OCI-LY7 (cell line): ENCODE measurements around the gene CDH15. TPM values are rescaled to one million over a fixed set of nuclear protein-coding genes. Genes with fewer than 3 reads are reported as not detected.

Experiments used
- BruUV-seq: library from RNA; stranded (reverse); fragments of 400-500 nt; replicated peaks from 2 replicates; lab custom pipeline; 2021; lab: Mats Ljungman, UMichigan
- CTCF ChIA-PET: fragments of 300-600 bp; sonication (Branson Sonifier 250); formaldehyde crosslinking; loops from one replicate; lab custom pipeline; 2022; ENCODE audit warnings: antibody characterized with exemption; ENCODE audit not compliant: unreplicated experiment; lab: Charles Lee
- POLR2A ChIA-PET: fragments of 300-600 bp; sonication (Branson Sonifier 250); formaldehyde crosslinking; loops from one replicate; lab custom pipeline; 2022; ENCODE audit warnings: antibody characterized with exemption; lab: Charles Lee
- DNase-seq: peaks from one replicate; pipeline ENCODE4 v3.0.0-alpha.2; 2015; ENCODE audit warnings: low spot score
- H2AFZ ChIP-seq: fragments of 200-600 bp; sonication (generic), shearing (Covaris generic); 2 replicates; pipeline ENCODE4 v1.6.1; 2014; ENCODE audit warnings: mild to moderate bottlenecking, antibody characterized with exemption, low read length, moderate library complexity
- H3K27ac ChIP-seq: fragments of 200-600 bp; sonication (generic); 2 replicates; pipeline ENCODE4 v1.5.1; 2014; ENCODE audit warnings: mixed run types, low read depth, mild to moderate bottlenecking, moderate library complexity, low read length, inconsistent platforms; ENCODE audit not compliant: poor library complexity, severe bottlenecking
- H3K36me3 ChIP-seq: fragments of 200-600 bp; sonication (generic); 2 replicates; pipeline ENCODE4 v1.6.1; 2014; ENCODE audit warnings: mild to moderate bottlenecking, antibody characterized with exemption, low read length, moderate library complexity, mixed read lengths; ENCODE audit not compliant: insufficient read depth
- H3K4me1 ChIP-seq: fragments of 200-600 bp; sonication (generic); 2 replicates; pipeline ENCODE4 v1.5.1; 2014; ENCODE audit warnings: mild to moderate bottlenecking, low read length; ENCODE audit not compliant: insufficient read depth, poor library complexity, severe bottlenecking
- H3K4me2 ChIP-seq: fragments of 200-600 bp; sonication (generic); 2 replicates; pipeline ENCODE4 v1.6.1; 2014; ENCODE audit warnings: mild to moderate bottlenecking, low read length
- H3K4me3 ChIP-seq: fragments of 200-600 bp; sonication (generic); 2 replicates; pipeline ENCODE4 v1.5.1; 2014; ENCODE audit warnings: mild to moderate bottlenecking, low read depth, low read length; ENCODE audit not compliant: poor library complexity, severe bottlenecking
- H3K79me2 ChIP-seq: fragments of 200-600 bp; sonication (generic); 2 replicates; pipeline ENCODE4 v1.6.1; 2016; ENCODE audit warnings: low read depth, mild to moderate bottlenecking, low read length, moderate library complexity, mixed read lengths; ENCODE audit not compliant: insufficient read depth
- H3K9me2 ChIP-seq: fragments of 200-600 bp; sonication (generic); 2 replicates; pipeline ENCODE4 v1.6.1; 2016; ENCODE audit warnings: mild to moderate bottlenecking, low read length, mixed read lengths; ENCODE audit not compliant: insufficient read depth
- H3K9me3 ChIP-seq: fragments of 200-600 bp; sonication (generic); 2 replicates; pipeline ENCODE4 v1.6.1; 2014; ENCODE audit warnings: mild to moderate bottlenecking, mixed run types, low read length, mixed read lengths
- H4K20me1 ChIP-seq: fragments of 200-600 bp; sonication (generic); 2 replicates; pipeline ENCODE4 v1.6.1; 2014; ENCODE audit warnings: mild to moderate bottlenecking, antibody characterized with exemption, low read length, moderate library complexity, mixed read lengths; ENCODE audit not compliant: insufficient read depth
- CTCF ChIP-seq: fragments of 200-600 bp; sonication (generic); conservative IDR thresholded peaks from 2 replicates; pipeline ENCODE4 v1.5.1; 2014; ENCODE audit warnings: mild to moderate bottlenecking, antibody characterized with exemption, low read length, moderate library complexity, mixed read lengths
- EZH2phosphoT487 ChIP-seq: fragments of 200-600 bp; sonication (generic); IDR thresholded peaks from 2 replicates; pipeline ENCODE4 v1.6.1; 2018; ENCODE audit warnings: low read depth, borderline replicate concordance, mild to moderate bottlenecking, mixed run types, antibody characterized with exemption, low read length, moderate library complexity, mixed read lengths
- intact Hi-C: fragments of 100-400 bp; cut with micrococcal nuclease; formaldehyde crosslinking; loops from one replicate; pipeline ENCODE4 v1.10.0; 2022; ENCODE audit not compliant: unreplicated experiment
- total RNA-seq, 2 experiments: library from RNA; depleted of rRNA in 1 of 2; stranded (reverse); fragments of >200 nt in 1 of 2; shearing (Covaris generic) in 1 of 2; gene quantifications; 2 replicates each; pipeline ENCODE4 v1.2.3, GENCODE V29; 2014 to 2022

CDH15 gene
- total RNA-seq, 2 experiments from 2014 or later: not detected

- POLR2A ChIA-PET: no interaction called here
- BruUV-seq: no TSS peak
Observed at GRCh38 chr16:89189358-89190025, 17.9 kb downstream of the CDH15 start.

DNA sequence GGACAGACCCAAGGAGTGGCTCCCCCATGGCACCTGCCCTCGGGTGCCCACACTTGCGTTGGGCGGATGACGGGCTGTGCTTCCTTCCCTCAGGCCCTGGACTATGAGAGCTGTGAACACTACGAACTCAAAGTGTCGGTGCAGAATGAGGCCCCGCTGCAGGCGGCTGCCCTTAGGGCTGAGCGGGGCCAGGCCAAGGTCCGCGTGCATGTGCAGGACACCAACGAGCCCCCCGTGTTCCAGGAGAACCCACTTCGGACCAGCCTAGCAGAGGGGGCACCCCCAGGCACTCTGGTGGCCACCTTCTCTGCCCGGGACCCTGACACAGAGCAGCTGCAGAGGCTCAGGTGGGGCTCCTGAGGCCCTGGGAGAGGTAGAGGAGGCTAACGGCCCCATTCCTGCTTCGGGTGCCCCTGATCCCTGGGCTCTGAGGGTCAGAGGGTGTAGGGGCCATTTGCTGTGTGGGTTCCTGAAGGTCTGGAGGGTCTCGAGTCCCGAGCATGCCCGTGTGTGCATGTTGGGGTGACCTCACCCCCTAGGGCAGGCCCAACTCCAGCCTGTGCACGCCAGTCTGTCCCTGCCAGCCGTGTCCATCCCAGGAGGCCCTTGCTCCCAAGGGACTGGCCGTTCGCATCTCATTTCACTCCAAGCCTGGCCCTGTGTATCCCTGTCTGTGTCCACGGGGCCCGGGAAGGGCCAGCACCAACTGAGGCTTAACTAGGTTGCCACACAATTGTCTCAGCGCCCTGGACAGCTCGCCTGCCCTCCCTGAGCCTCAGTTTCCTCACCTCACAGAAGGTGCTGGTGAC, 18.8 kb downstream of the CDH15 start:
- POLR2A ChIA-PET: no interaction called here

More at GRCh38 chr16:89189358-89190025, 17.9 kb downstream of the CDH15 start:
- TF ChIP-seq CTCF (no peak), EZH2phosphoT487 (no peak)
- intact Hi-C loops: no loop called here
- Histone ChIP-seq H3K4me1 (no peaks in the 10 kb centered on the region), H3K79me2 (no peaks in the 10 kb centered on the region), H4K20me1 (no peaks in the 10 kb centered on the region), H3K27ac (no peak overlapping the region), H3K4me3 (no peak overlapping the region), H3K9me2 (no peaks in the 10 kb centered on the region), H3K4me2 (no peak overlapping the region), H3K36me3 (no peaks in the 10 kb centered on the region), H2AFZ (no peak overlapping the region), H3K9me3 (no peaks in the 10 kb centered on the region)
- no peak for DNase-seq
- CTCF ChIA-PET: no interaction called here

More for the DNA sequence above, 18.8 kb downstream of the CDH15 start:
- no peaks in the 10 kb centered on the region for H4K20me1 ChIP-seq
- no TSS peak for BruUV-seq
- H3K9me3 ChIP-seq: no peaks in the 10 kb centered on the region
- TF ChIP-seq EZH2phosphoT487 (no peak), CTCF (no peak)
- H3K9me2 ChIP-seq: no peaks in the 10 kb centered on the region
- no peaks in the 10 kb centered on the region for H3K36me3 ChIP-seq
- no peak overlapping the region for H3K4me3 ChIP-seq
- no peak overlapping the region for H3K27ac ChIP-seq
- no peak for DNase-seq
- no peak overlapping the region for H2AFZ ChIP-seq
- CTCF ChIA-PET: no interaction called here
- no peaks in the 10 kb centered on the region for H3K79me2 ChIP-seq
- intact Hi-C loops: no loop called here
- H3K4me2 ChIP-seq: no peak overlapping the region
- H3K4me1 ChIP-seq: no peaks in the 10 kb centered on the region
